Epithelial cell of alveolus of lung (primary cell): ENCODE data around the gene HMGN3. TPM values are rescaled to one million over a fixed set of nuclear protein-coding genes. Genes with fewer than 3 reads are reported as not detected.

Experiments used
- total RNA-seq: library from RNA; depleted of rRNA; stranded (reverse); fragments of >200 nt; gene quantifications from 2 replicates; pipeline ENCODE4 v1.2.1, GENCODE V29; 2015

HMGN3 gene
- total RNA-seq = 40.6 and 58.4 TPM in 2 replicates

GRCh38 chr6:79234150-79235022, at the start of gene HMGN3:
TSS of gene HMGN3 (minus strand) at chr6:79234682.

Other genes with a start within 250 kb of the HMGN3 start
- 11.5 and 23.6 TPM in 2 replicates for gene PHIP, start 156.4 kb downstream of the HMGN3 start, total RNA-seq